Keratinocyte (primary cell): ENCODE results near the gene TUBA1B. TPM values are rescaled to one million over a fixed set of nuclear protein-coding genes. Genes with fewer than 3 reads are reported as not detected.
A peak's percentile ranks its signal among the peaks of the same experiment; 100 is the strongest.

Experiments used
- DNase-seq: peaks from one replicate; pipeline ENCODE4 v3.0.0-alpha.2; 2011; ENCODE audit warnings: low read depth, missing footprints, low spot score
- FAIRE-seq: peaks from 2 replicates; lab custom pipeline; 2011; peaks lifted over from hg19 to GRCh38; lab: Jason Lieb, UNC
- H2AFZ ChIP-seq: 2 replicates; pipeline ENCODE4 v1.6.0; 2012; ENCODE audit warnings: low read length, control low read depth, inconsistent platforms; ENCODE audit not compliant: control insufficient read depth
- H3K27ac ChIP-seq: 2 replicates; pipeline ENCODE4 v1.5.1; 2011; ENCODE audit warnings: low read length; ENCODE audit not compliant: control insufficient read depth, insufficient read depth
- H3K27me3 ChIP-seq: 3 replicates; pipeline ENCODE4 v1.6.0; 2011; ENCODE audit warnings: low read length; ENCODE audit not compliant: control insufficient read depth, insufficient read depth; ENCODE audit errors: extremely low read depth
- H3K36me3 ChIP-seq, 2 experiments: 2 replicates in 1 of 2; 3 replicates in 1 of 2; pipeline ENCODE4 v1.5.1; 2011; ENCODE audit warnings: low read length in 2 of 2, mild to moderate bottlenecking in 1 of 2; ENCODE audit not compliant: control insufficient read depth in 2 of 2, insufficient read depth in 2 of 2; ENCODE audit errors: extremely low read depth in 1 of 2
- H3K4me1 ChIP-seq: 3 replicates; pipeline ENCODE4 v1.5.1; 2011; ENCODE audit warnings: low read length; ENCODE audit not compliant: control insufficient read depth, insufficient read depth; ENCODE audit errors: extremely low read depth
- H3K4me2 ChIP-seq: 3 replicates; pipeline ENCODE4 v1.6.0; 2011; ENCODE audit warnings: low read depth, low read length; ENCODE audit not compliant: control insufficient read depth, insufficient read depth; ENCODE audit errors: extremely low read depth
- H3K4me3 ChIP-seq, 3 experiments: fragments of 200-600 bp in 1 of 3; sonication (generic) in 1 of 3; 2 replicates in 2 of 3; 3 replicates in 1 of 3; pipeline ENCODE4 v1.5.1; 2011 to 2016; ENCODE audit warnings: low read length in 3 of 3, mild to moderate bottlenecking in 3 of 3, control low read depth in 2 of 3, inconsistent platforms in 1 of 3, low read depth in 1 of 3, mixed read lengths in 1 of 3, mixed run types in 1 of 3, moderate library complexity in 1 of 3; ENCODE audit not compliant: control insufficient read depth in 2 of 3, insufficient read depth in 2 of 3; ENCODE audit errors: extremely low read depth in 1 of 3
- H3K79me2 ChIP-seq: 2 replicates; pipeline ENCODE4 v1.6.0; 2012; ENCODE audit warnings: low read length; ENCODE audit not compliant: control insufficient read depth, insufficient read depth
- H3K9ac ChIP-seq: 3 replicates; pipeline ENCODE4 v1.6.0; 2011; ENCODE audit warnings: low read length; ENCODE audit not compliant: control insufficient read depth, insufficient read depth; ENCODE audit errors: extremely low read depth
- H3K9me1 ChIP-seq: 3 replicates; pipeline ENCODE4 v1.6.0; 2011; ENCODE audit warnings: low read length; ENCODE audit not compliant: control insufficient read depth, insufficient read depth; ENCODE audit errors: extremely low read depth
- H3K9me3 ChIP-seq: 2 replicates; pipeline ENCODE4 v1.5.1; 2012; ENCODE audit warnings: low read depth, low read length; ENCODE audit not compliant: control insufficient read depth
- H4K20me1 ChIP-seq: 3 replicates; pipeline ENCODE4 v1.6.0; 2011; ENCODE audit warnings: low read length; ENCODE audit not compliant: control insufficient read depth, insufficient read depth; ENCODE audit errors: extremely low read depth
- EZH2 ChIP-seq: IDR thresholded peaks from one replicate; pipeline ENCODE4 v1.6.1; 2012; ENCODE audit warnings: inconsistent platforms, mild to moderate bottlenecking, low read length, moderate library complexity
- dilution Hi-C: fragments of 300-500 bp; cut with MboI; formaldehyde crosslinking; loops from one replicate; pipeline ENCODE4 v1.7.0; 2020; ENCODE audit warnings: low sequenced_read_pairs; ENCODE audit not compliant: extremely low pct_ligation_motif_present
- polyA plus RNA-seq, 5 experiments: library from polyadenylated mRNA; depleted of rRNA in 3 of 5; stranded (reverse) in 3 of 5; stranded (forward) in 1 of 5; unstranded in 1 of 5; fragments of >200 nt; gene quantifications; 1 replicate in 1 of 5; 2 replicates in 3 of 5; 3 replicates in 1 of 5; pipeline versions ENCODE4 v1.2.1 to v1.2.3, GENCODE V29; 2011 to 2012; ENCODE audit warnings: missing spikeins in 2 of 5, low read depth in 1 of 5, low replicate concordance in 1 of 5
- TF ChIP-seq, protein P1 (sequence below), 3 experiments: IDR thresholded peaks in 1 of 3; conservative IDR thresholded peaks in 1 of 3; optimal IDR thresholded peaks in 1 of 3; 2 replicates in 2 of 3; 3 replicates in 1 of 3; pipeline versions ENCODE3 to v1.5.1; 2011; ENCODE audit warnings: low read length in 3 of 3, mild to moderate bottlenecking in 3 of 3, moderate library complexity in 2 of 3, control low read depth in 1 of 3, inconsistent platforms in 1 of 3; ENCODE audit not compliant: insufficient read depth in 2 of 3; ENCODE audit errors: extremely low read depth in 1 of 3

TUBA1B gene
- polyA plus RNA-seq, 1 donor (not counting 4 experiments of a cell fraction or from before 2014, with no cell fraction given): 2,055 TPM

DNA sequence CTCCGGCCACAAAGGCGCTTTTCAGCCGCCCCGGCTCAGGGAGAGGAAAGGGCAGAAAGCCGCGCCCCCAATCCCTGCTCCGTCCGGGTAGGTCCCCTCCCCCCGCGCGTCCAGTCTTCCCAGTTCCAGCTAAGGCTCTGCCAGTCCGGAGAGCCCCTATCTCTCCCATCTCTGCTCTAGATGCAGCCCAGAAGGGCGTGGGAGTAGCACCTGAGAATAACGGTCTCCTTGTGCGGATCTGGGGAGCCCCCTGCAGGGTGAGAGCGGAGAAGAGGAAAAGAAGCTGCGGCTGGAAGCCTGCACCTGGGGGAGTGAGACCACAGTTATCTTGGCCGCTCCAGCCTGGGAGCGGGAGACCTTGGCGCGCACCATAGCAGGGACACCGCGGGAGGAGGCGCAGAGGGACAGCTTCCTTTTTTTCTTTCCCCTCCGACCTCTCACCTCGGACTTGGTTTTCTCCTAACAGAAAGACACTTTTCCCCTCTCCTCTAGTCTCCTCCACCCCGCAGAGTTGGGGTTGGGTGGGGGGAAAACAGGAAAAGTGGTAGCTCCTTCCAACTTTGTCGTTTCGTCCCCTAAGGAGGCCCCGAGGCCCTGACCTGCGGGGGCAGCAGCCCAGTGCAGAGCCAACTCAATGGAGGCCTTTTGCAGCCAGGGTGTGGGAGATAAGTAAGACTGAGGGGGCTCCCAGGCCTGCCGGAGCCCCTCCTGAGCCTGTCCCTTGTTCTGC, 38.9 kb downstream of the TUBA1B start:
- H3K36me3 ChIP-seq: peaks cover 4 to 6% of the 10 kb centered on the region in 2 experiments
- DNase-seq (no peak), FAIRE-seq (no peak)
- H3K9ac ChIP-seq: no peak overlapping the region
- H4K20me1 ChIP-seq: no peaks in the 10 kb centered on the region
- no peaks in the 10 kb centered on the region for H3K79me2 ChIP-seq
- dilution Hi-C loops: no loop called here
- no peak overlapping the region for H3K27ac ChIP-seq
- H3K9me1 ChIP-seq: no peaks in the 10 kb centered on the region
- H3K9me3 ChIP-seq: no peaks in the 10 kb centered on the region
- H3K27me3 ChIP-seq: peaks cover 73% of the 10 kb centered on the region
- H2AFZ ChIP-seq: no peak overlapping the region
- no peak overlapping the region for H3K4me3 ChIP-seq
- peak overlapping the region; percentile 40 for H3K4me2 ChIP-seq
- peaks cover 14% of the 10 kb centered on the region for H3K4me1 ChIP-seq
- TF ChIP-seq, protein P1, sequence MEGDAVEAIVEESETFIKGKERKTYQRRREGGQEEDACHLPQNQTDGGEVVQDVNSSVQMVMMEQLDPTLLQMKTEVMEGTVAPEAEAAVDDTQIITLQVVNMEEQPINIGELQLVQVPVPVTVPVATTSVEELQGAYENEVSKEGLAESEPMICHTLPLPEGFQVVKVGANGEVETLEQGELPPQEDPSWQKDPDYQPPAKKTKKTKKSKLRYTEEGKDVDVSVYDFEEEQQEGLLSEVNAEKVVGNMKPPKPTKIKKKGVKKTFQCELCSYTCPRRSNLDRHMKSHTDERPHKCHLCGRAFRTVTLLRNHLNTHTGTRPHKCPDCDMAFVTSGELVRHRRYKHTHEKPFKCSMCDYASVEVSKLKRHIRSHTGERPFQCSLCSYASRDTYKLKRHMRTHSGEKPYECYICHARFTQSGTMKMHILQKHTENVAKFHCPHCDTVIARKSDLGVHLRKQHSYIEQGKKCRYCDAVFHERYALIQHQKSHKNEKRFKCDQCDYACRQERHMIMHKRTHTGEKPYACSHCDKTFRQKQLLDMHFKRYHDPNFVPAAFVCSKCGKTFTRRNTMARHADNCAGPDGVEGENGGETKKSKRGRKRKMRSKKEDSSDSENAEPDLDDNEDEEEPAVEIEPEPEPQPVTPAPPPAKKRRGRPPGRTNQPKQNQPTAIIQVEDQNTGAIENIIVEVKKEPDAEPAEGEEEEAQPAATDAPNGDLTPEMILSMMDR (optimal IDR thresholded peaks at IDR 0.05 in 1 of 3, IDR thresholded peaks at IDR 0.05 in 1 of 3, conservative IDR thresholded peaks at IDR 0.05 in 1 of 3; ENCODE audit: extremely low read depth in 1 of 3, insufficient read depth in 2 of 3, low read length in 3 of 3): peak; percentile 32 to 51 (median 45)
- TF ChIP-seq EZH2: peak; percentile 51

- Histone ChIP-seq H4K20me1 (no peaks in the 10 kb centered on the region), H3K36me3 (peaks cover under 1% of the 10 kb centered on the region in 2 experiments), H3K9ac (no peak overlapping the region), H3K4me3 (no peak overlapping the region), H3K79me2 (no peaks in the 10 kb centered on the region), H3K9me3 (no peaks in the 10 kb centered on the region), H3K4me2 (peak overlapping the region; percentile 40), H2AFZ (no peak overlapping the region), H3K27me3 (peaks cover 73% of the 10 kb centered on the region), H3K27ac (no peak overlapping the region), H3K9me1 (no peaks in the 10 kb centered on the region), H3K4me1 (peaks cover 14% of the 10 kb centered on the region)
- dilution Hi-C loops: no loop called here
- FAIRE-seq (no peak), DNase-seq (no peak)
- TF ChIP-seq EZH2: peak; percentile 5
- TF ChIP-seq, protein P1 (optimal IDR thresholded peaks at IDR 0.05 in 1 of 3, IDR thresholded peaks at IDR 0.05 in 1 of 3, conservative IDR thresholded peaks at IDR 0.05 in 1 of 3; ENCODE audit: extremely low read depth in 1 of 3, insufficient read depth in 2 of 3, low read length in 3 of 3): no peak
These were observed 39.4 kb downstream of the TUBA1B start for GRCh38 chr12:49091836-49092085.
